H1 (cell line): Measurements from ENCODE around the gene ERI3. TPM values are rescaled to one million over a fixed set of nuclear protein-coding genes. Genes with fewer than 3 reads are reported as not detected.

Experiments used
- CTCF ChIA-PET: fragments of 300-600 bp; sonication (Branson Sonifier 250); formaldehyde crosslinking; loops from one replicate; lab custom pipeline; 2021; ENCODE audit not compliant: partially characterized antibody; lab: Charles Lee
- POLR2A ChIA-PET: fragments of 300-600 bp; sonication (Branson Sonifier 250); formaldehyde crosslinking; loops from one replicate; lab custom pipeline; 2021; ENCODE audit warnings: inconsistent platforms; ENCODE audit not compliant: partially characterized antibody; lab: Charles Lee
- DNase-seq, 2 experiments: peaks; one replicate each; pipeline versions ENCODE4 v3.0.0 to v3.0.0-alpha.2; 2010 to 2022; ENCODE audit warnings: low spot score in 2 of 2, low read depth in 1 of 2, mixed read lengths in 1 of 2
- FAIRE-seq: peaks from 2 replicates; lab custom pipeline; 2011; peaks lifted over from hg19 to GRCh38; lab: Jason Lieb, UNC
- H2AFZ ChIP-seq: 2 replicates; pipeline ENCODE4 v1.8.1; 2012; ENCODE audit warnings: low read length, inconsistent platforms
- H2AK5ac ChIP-seq: 2 replicates; pipeline ENCODE4 v1.6.1; 2013; ENCODE audit warnings: low read depth, low read length
- H2BK120ac ChIP-seq: replicated peaks from 2 replicates; pipeline ENCODE3; 2013; ENCODE audit warnings: low read depth, low read length, inconsistent platforms
- H2BK12ac ChIP-seq: 2 replicates; pipeline ENCODE4 v1.6.1; 2013; ENCODE audit warnings: low read depth, low read length
- H2BK15ac ChIP-seq: 2 replicates; pipeline ENCODE4 v1.6.1; 2013; ENCODE audit warnings: low read length
- H2BK20ac ChIP-seq: 2 replicates; pipeline ENCODE4 v1.6.1; 2013; ENCODE audit warnings: low read length
- H2BK5ac ChIP-seq: 2 replicates; pipeline ENCODE4 v1.6.1; 2013; ENCODE audit warnings: low read depth, low read length
- H3K14ac ChIP-seq: 2 replicates; pipeline ENCODE4 v1.6.1; 2013; ENCODE audit warnings: inconsistent platforms; ENCODE audit not compliant: insufficient read length
- H3K18ac ChIP-seq: 2 replicates; pipeline ENCODE4 v1.6.1; 2013; ENCODE audit warnings: low read length; ENCODE audit errors: extremely low read depth
- H3K23ac ChIP-seq: 2 replicates; pipeline ENCODE4 v1.6.1; 2013; ENCODE audit warnings: inconsistent platforms; ENCODE audit not compliant: insufficient read length
- H3K23me2 ChIP-seq: 2 replicates; pipeline ENCODE4 v1.6.1; 2013; ENCODE audit warnings: low read depth, low read length
- H3K27ac ChIP-seq: 2 replicates; pipeline ENCODE4 v1.6.1; 2011; ENCODE audit warnings: low read depth, low read length, inconsistent platforms
- H3K27me3 ChIP-seq, 4 experiments: replicated peaks in 1 of 4; 1 replicate in 1 of 4; 2 replicates in 3 of 4; pipeline versions ENCODE4 v1.6.1 to v1.8.1; 2011 to 2013; ENCODE audit warnings: low read length in 3 of 4, mild to moderate bottlenecking in 3 of 4, inconsistent platforms in 2 of 4, mixed read lengths in 2 of 4, moderate library complexity in 1 of 4; ENCODE audit not compliant: control insufficient read depth in 3 of 4, insufficient read depth in 3 of 4; ENCODE audit errors: extremely low read depth in 1 of 4
- H3K36me3 ChIP-seq, 4 experiments: 2 replicates each; pipeline versions ENCODE4 v1.6.1 to v1.8.1; 2011 to 2013; ENCODE audit warnings: mild to moderate bottlenecking in 4 of 4, low read length in 3 of 4, moderate library complexity in 2 of 4, control low read depth in 1 of 4, inconsistent platforms in 1 of 4; ENCODE audit not compliant: insufficient read depth in 4 of 4, control insufficient read depth in 2 of 4
- H3K4ac ChIP-seq: replicated peaks from 2 replicates; pipeline ENCODE3; 2013; ENCODE audit warnings: low read length, low read depth, mixed read lengths, inconsistent platforms; ENCODE audit not compliant: insufficient read length
- H3K4me1 ChIP-seq, 4 experiments: replicated peaks in 1 of 4; 1 replicate in 1 of 4; 2 replicates in 3 of 4; pipeline versions ENCODE4 v1.6.1 to v1.8.1; 2011 to 2013; ENCODE audit warnings: low read length in 3 of 4, inconsistent platforms in 2 of 4, mixed read lengths in 1 of 4; ENCODE audit not compliant: insufficient read depth in 4 of 4, control insufficient read depth in 3 of 4
- H3K4me2 ChIP-seq, 2 experiments: 2 replicates each; pipeline versions ENCODE4 v1.6.1 to v1.8.1; 2011 to 2013; ENCODE audit warnings: low read depth in 2 of 2, low read length in 2 of 2, control low read depth in 1 of 2, inconsistent platforms in 1 of 2, mild to moderate bottlenecking in 1 of 2; ENCODE audit not compliant: insufficient read depth in 1 of 2
- H3K4me3 ChIP-seq, 4 experiments: fragments of 200-600, 300-600 bp in 1 of 4; sonication (generic), shearing (Covaris generic), sonication (Bioruptor Twin) in 1 of 4; 2 replicates each; pipeline versions ENCODE4 v1.5.1 to v1.8.1; 2011 to 2016; ENCODE audit warnings: low read length in 4 of 4, low read depth in 3 of 4, control low read depth in 2 of 4, inconsistent platforms in 2 of 4, mild to moderate bottlenecking in 2 of 4, mixed read lengths in 1 of 4, moderate library complexity in 1 of 4; ENCODE audit not compliant: insufficient read depth in 2 of 4; ENCODE audit errors: extremely low read depth in 1 of 4
- H3K56ac ChIP-seq: replicated peaks from 2 replicates; pipeline ENCODE3; 2013; ENCODE audit warnings: low read depth, mild to moderate bottlenecking, mixed read lengths, low read length, inconsistent platforms; ENCODE audit not compliant: insufficient read length
- H3K79me1 ChIP-seq: 2 replicates; pipeline ENCODE4 v1.6.1; 2013; ENCODE audit warnings: low read depth, low read length, control low read depth
- H3K79me2 ChIP-seq, 2 experiments: 2 replicates each; pipeline versions ENCODE4 v1.6.1 to v1.8.1; 2012 to 2013; ENCODE audit warnings: low read length in 2 of 2, mild to moderate bottlenecking in 2 of 2, inconsistent platforms in 1 of 2; ENCODE audit not compliant: insufficient read depth in 2 of 2, control insufficient read depth in 1 of 2
- H3K9ac ChIP-seq, 4 experiments: replicated peaks in 1 of 4; 1 replicate in 1 of 4; 2 replicates in 3 of 4; pipeline versions ENCODE4 v1.6.1 to v1.8.1; 2011 to 2013; ENCODE audit warnings: low read depth in 3 of 4, low read length in 3 of 4, control low read depth in 2 of 4, mild to moderate bottlenecking in 2 of 4, moderate library complexity in 2 of 4, inconsistent platforms in 1 of 4; ENCODE audit errors: extremely low read depth in 1 of 4
- H3K9me3 ChIP-seq, 2 experiments: 2 replicates each; pipeline versions ENCODE4 v1.6.1 to v1.8.1; 2012 to 2013; ENCODE audit warnings: mild to moderate bottlenecking in 2 of 2, moderate library complexity in 2 of 2, control low read depth in 1 of 2, inconsistent platforms in 1 of 2, low read depth in 1 of 2, low read length in 1 of 2, mixed read lengths in 1 of 2; ENCODE audit not compliant: insufficient read depth in 2 of 2
- H4K20me1 ChIP-seq, 2 experiments: replicated peaks in 1 of 2; 2 replicates each; pipeline versions ENCODE3 to v1.8.1; 2011 to 2013; ENCODE audit warnings: inconsistent platforms in 2 of 2, low read length in 2 of 2, mild to moderate bottlenecking in 1 of 2; ENCODE audit not compliant: insufficient read depth in 2 of 2, control insufficient read depth in 1 of 2
- H4K5ac ChIP-seq: 2 replicates; pipeline ENCODE4 v1.6.1; 2013; ENCODE audit warnings: low read length, low read depth, mixed read lengths, inconsistent platforms; ENCODE audit not compliant: insufficient read length
- H4K8ac ChIP-seq: 2 replicates; pipeline ENCODE4 v1.8.0; 2013; ENCODE audit warnings: mild to moderate bottlenecking, moderate library complexity, low read length, inconsistent platforms; ENCODE audit not compliant: insufficient read depth; ENCODE audit errors: extremely low read depth
- H4K91ac ChIP-seq: replicated peaks from 2 replicates; pipeline ENCODE3; 2013; ENCODE audit warnings: low read length, mixed read lengths, inconsistent platforms; ENCODE audit not compliant: insufficient read length
- NRF1 ChIP-seq: IDR thresholded peaks from 2 replicates; pipeline ENCODE4 v1.6.1; 2011; ENCODE audit warnings: mild to moderate bottlenecking, low read depth, low read length, improper control_type of control experiment
- WGBS, 2 experiments: shearing (Covaris generic) in 1 of 2; methylation state at CpG; one replicate each; pipeline versions ENCODE4 v1.1.6 to v1.1.7; 2013 to 2015; ENCODE audit warnings: low lambda C conversion rate in 2 of 2, mixed read lengths in 2 of 2, inconsistent platforms in 1 of 2, low coverage in 1 of 2, missing lambda C conversion rate in 1 of 2; ENCODE audit not compliant: insufficient replicate concordance in 2 of 2, insufficient coverage in 1 of 2, insufficient read length in 1 of 2; ENCODE audit errors: extremely low coverage in 1 of 2, missing lambda C conversion rate in 1 of 2; 5-methylcytosine and 5-hydroxymethylcytosine counted together
- polyA plus RNA-seq, 7 experiments: library from polyadenylated mRNA; depleted of rRNA in 3 of 7; stranded (reverse) in 5 of 7; unstranded in 2 of 7; fragments of >200 nt in 5 of 7; fragments of 200-250 nt in 2 of 7; gene quantifications; 1 replicate in 5 of 7; 2 replicates in 1 of 7; 4 replicates in 1 of 7; pipeline versions ENCODE4 v1.2.1 to v1.2.3, GENCODE V29; 2011 to 2013; ENCODE audit warnings: missing spikeins in 2 of 7, mixed read lengths in 2 of 7
- total RNA-seq: library from RNA; stranded (reverse); fragmentation: NEBNext Ultra II Directional; extraction: Animal tissue kit (Norgen Biotek cat#: 25700); gene quantifications from 2 replicates; pipeline ENCODE4 v1.2.1, GENCODE V29; 2021

The ERI3 gene
- total and polyA plus RNA-seq, 2 of the 8 experiments (the other 6 are each of a cell fraction or from before 2014, with no cell fraction given), result 81.1 to 199 TPM

DNA sequence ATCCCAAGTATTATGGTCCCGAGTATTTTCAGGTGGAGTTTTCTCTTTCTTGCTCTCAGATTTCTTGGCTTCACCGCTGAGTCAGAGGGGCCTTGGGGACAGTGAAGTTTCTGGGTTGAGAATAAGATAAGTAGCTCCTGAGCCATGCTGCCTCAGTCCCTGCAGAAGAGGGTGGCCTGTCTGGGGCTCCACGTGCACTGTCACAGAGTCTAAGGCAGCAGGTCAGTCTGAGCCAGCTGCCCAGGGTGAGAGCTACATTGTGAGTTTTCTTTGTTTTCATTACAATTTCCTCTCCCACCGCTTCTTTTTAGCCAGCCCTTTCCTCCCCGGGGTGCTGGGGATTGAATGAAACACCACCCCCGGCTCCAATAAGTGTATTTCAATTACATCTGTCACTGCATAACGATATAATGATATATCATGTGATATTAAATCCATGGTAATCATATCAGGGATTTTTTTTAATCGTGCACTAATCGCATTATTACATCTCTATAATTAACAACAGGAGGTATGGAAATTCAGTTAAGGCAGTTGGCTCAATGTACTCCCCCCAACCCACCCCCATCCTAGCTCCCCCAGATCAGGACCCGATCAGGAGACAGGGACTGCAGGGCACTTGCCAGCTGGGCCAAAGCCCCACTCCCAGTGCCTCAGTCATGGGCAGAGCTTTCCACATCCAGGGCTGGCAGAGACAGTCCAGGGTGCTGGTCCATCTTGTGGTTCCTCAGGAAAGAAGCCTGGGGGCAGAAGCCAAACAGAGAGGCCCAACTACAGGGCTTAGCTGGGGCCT, 98.1 kb downstream of the ERI3 start:
- H3K79me1 ChIP-seq, result peaks cover 6% of the 10 kb centered on the region
- no peak overlapping the region for H3K9ac ChIP-seq
- H3K79me2 ChIP-seq, result no peaks in the 10 kb centered on the region
- no peak overlapping the region for H2BK5ac ChIP-seq
- no peak overlapping the region for H2BK15ac ChIP-seq
- H3K4me3 ChIP-seq, result no peak overlapping the region
- no peak overlapping the region for H3K4ac ChIP-seq
- H3K4me1 ChIP-seq, result peaks cover 0 to 11% (median 4%) of the 10 kb centered on the region in 4 experiments; a peak in 4 of 7 replicates
- no peaks in the 10 kb centered on the region for H3K9me3 ChIP-seq
- 84% methylated on average over 10 of the region's 10 CpGs; no CpG with 5 or more reads in 1 of the 2 experiments for WGBS, 2 experiments
- no peak for DNase-seq
- no peak overlapping the region for H3K56ac ChIP-seq
- H3K23me2 ChIP-seq, result no peaks in the 10 kb centered on the region
- no peak overlapping the region for H3K18ac ChIP-seq
- FAIRE-seq, result no peak
- no peak overlapping the region for H2BK12ac ChIP-seq
- ChIA-PET POLR2A (interaction anchor here (0.5 to 2.0 kb wide), 4 partner anchors 13 to 488 kb away, joined by 3 to 6 read pairs (median 4); no protein-coding TSS in a partner anchor), CTCF (interaction anchor here (1.0 to 5.7 kb wide), 8 partner anchors 8 to 58 kb away, joined by 3 to 37 read pairs (median 8); no protein-coding TSS in a partner anchor)
- no peak overlapping the region for H2AFZ ChIP-seq
- H3K4me2 ChIP-seq, result no peak overlapping the region
- no peaks in the 10 kb centered on the region for H3K27me3 ChIP-seq
- H3K27ac ChIP-seq, result no peak overlapping the region
- no peak overlapping the region for H2AK5ac ChIP-seq
- no peak overlapping the region for H2BK20ac ChIP-seq
- H3K23ac ChIP-seq, result no peak overlapping the region
- no peak overlapping the region for H2BK120ac ChIP-seq
- peaks cover 4 to 11% of the 10 kb centered on the region in 2 experiments for H4K20me1 ChIP-seq
- no peaks in the 10 kb centered on the region for H3K36me3 ChIP-seq
- no peak overlapping the region for H3K14ac ChIP-seq
- no peak overlapping the region; the same call in 1 of the 2 replicates for H4K8ac ChIP-seq
- no peak overlapping the region for H4K5ac ChIP-seq
- TF ChIP-seq NRF1, result no peak
- no peak overlapping the region for H4K91ac ChIP-seq
